ENCODE measurements around the gene ZBTB34.

The ZBTB34 gene

GRCh38 chr9:126833710-126834345 lies 26.6 kb upstream of the ZBTB34 start:
- in situ Hi-C loops (cut with HindIII; ENCODE audit: low sequenced_read_pairs) = no loop called here
- no peak for DNase-seq (ENCODE audit: low read depth)
- TF ChIP-seq CTCF (IDR thresholded peaks at IDR 0.05; ENCODE audit: low read depth, low read length, missing control alignments) = no peak
- no peak overlapping the region for H3K4me3 ChIP-seq (ENCODE audit: low read depth, low read length)

GRCh38 chr9:126834672-126835071 lies 25.8 kb upstream of the ZBTB34 start:
- no peak overlapping the region for H3K4me3 ChIP-seq (ENCODE audit: low read depth, low read length)
- in situ Hi-C loops (cut with HindIII; ENCODE audit: low sequenced_read_pairs) = no loop called here
- no peak for DNase-seq (ENCODE audit: low read depth)
- no peak for TF ChIP-seq CTCF (IDR thresholded peaks at IDR 0.05; ENCODE audit: low read depth, low read length, missing control alignments)

GRCh38 chr9:126836216-126836615 lies 24.2 kb upstream of the ZBTB34 start:
- H3K4me3 ChIP-seq (ENCODE audit: low read depth, low read length) = no peak overlapping the region
- peak; percentile 54 for DNase-seq (ENCODE audit: low read depth)

GRCh38 chr9:126838055-126838811 lies 22.2 kb upstream of the ZBTB34 start:
- TF ChIP-seq CTCF (IDR thresholded peaks at IDR 0.05; ENCODE audit: low read depth, low read length, missing control alignments) = no peak
- H3K4me3 ChIP-seq (ENCODE audit: low read depth, low read length) = no peak overlapping the region
- no peak for DNase-seq (ENCODE audit: low read depth)
- in situ Hi-C loops (cut with HindIII; ENCODE audit: low sequenced_read_pairs) = no loop called here

More at GRCh38 chr9:126836216-126836615, 24.2 kb upstream of the ZBTB34 start:
- TF ChIP-seq CTCF (IDR thresholded peaks at IDR 0.05; ENCODE audit: low read depth, low read length, missing control alignments) = no peak
- in situ Hi-C loops (cut with HindIII; ENCODE audit: low sequenced_read_pairs) = no loop called here

DNA sequence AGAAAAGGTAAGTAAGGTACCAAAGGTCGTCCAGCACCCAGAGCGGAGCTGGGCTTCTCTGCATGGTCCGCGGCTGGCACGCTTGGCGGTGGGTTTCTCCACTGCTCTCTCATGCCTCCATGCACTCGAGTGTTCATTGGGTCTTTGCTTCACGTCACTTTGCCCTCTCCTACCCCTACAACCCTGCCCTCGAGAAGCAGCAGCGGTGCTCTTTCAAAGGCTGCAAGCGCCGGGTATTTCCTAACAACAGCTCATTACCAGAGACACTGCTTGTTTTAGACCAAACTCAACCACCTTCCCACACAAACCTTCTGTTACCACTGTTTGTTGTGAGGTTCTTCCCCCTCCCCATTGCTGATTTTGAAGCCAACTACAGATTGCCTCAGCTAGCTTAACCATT lies 21.5 kb upstream of the ZBTB34 start:
- DNase-seq (ENCODE audit: low read depth) = no peak
- no peak for TF ChIP-seq CTCF (IDR thresholded peaks at IDR 0.05; ENCODE audit: low read depth, low read length, missing control alignments)
- H3K4me3 ChIP-seq (ENCODE audit: low read depth, low read length) = no peak overlapping the region
- in situ Hi-C loops (cut with HindIII; ENCODE audit: low sequenced_read_pairs) = no loop called here

DNA sequence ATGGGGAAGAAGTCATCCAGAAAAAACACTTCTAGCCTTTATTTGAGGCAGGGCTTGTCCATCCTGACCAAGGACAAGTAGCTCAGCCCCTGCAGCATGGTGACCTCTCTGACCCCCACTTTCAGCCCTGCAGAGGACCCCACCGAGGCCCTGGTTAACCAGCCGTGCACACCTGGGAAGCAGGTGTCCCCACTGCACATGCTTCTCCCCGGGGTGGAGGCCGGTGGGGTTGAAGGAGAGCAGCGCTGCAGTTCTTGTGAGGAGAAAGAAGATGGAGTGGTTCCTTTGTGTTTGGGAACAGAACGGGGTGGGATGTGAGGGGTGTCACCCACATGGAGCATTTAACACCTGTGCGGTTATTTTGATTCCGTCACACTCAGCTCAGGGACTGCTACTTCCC lies 21.1 kb upstream of the ZBTB34 start:
- in situ Hi-C loops (cut with HindIII; ENCODE audit: low sequenced_read_pairs) = no loop called here
- no peak overlapping the region for H3K4me3 ChIP-seq (ENCODE audit: low read depth, low read length)
- DNase-seq (ENCODE audit: low read depth) = no peak
- no peak for TF ChIP-seq CTCF (IDR thresholded peaks at IDR 0.05; ENCODE audit: low read depth, low read length, missing control alignments)

All from astrocyte of the cerebellum (primary cell).